Placental pericyte (primary cell): ENCODE measurements around the gene NRP1. TPM values are rescaled to one million over a fixed set of nuclear protein-coding genes. Genes with fewer than 3 reads are reported as not detected.

Experiments
- small RNA-seq: library from RNA; depleted of rRNA; stranded (forward); fragments of <200 nt; gene quantifications from one replicate; pipeline ENCODE3, GENCODE V24; 2012; ENCODE audit warnings: low replicate concordance
- total RNA-seq: library from RNA; depleted of rRNA; stranded (reverse); fragments of >200 nt; gene quantifications from 2 replicates; pipeline ENCODE4 v1.2.3, GENCODE V29; 2012

The NRP1 gene
- total RNA-seq, result 205 and 421 TPM in 2 replicates

DNA sequence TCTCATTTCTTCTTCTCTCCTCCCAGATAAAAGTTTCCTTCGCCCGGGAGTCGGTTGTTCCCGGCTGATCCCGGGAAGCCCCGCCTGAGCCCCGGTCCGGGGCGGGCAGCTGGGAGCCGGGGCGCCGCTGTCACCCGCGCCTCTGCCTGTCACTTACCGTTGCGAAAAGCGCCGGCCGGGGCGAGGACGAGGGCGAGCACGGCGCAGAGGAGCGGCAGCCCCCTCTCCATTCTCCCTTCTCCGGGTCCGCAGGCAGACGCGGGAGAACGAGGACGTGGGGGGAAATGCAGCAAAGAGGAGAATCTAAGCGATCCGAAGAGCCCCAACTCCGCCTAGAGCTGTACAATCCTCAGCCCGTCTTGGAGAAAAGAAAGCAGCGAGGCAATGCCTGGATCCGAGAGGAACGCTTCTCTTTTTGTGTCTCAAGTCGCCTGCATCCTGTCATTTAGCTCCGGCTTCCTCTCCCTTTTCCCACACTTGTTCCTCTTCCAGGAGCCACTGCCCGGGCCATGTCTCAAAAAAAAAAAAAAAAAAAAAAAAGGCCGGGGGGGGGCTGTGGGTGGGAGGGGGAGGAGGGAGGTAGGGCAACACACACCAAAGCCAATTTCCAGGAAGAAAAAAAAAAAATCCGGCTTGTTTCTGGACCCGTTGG, at the start of gene NRP1:
Gene NRP1, minus strand, starts transcription at position 515 of the 652 bp plus-strand sequence. Its CDS starts 285 bp downstream, at position 230.

Small RNA genes within 50 kb of the gene (small RNA-seq; reads per million reads assigned to genes)
- gene AL353600.1 (not detected), gene RN7SL398P (not detected)
